ENCODE measurements around the gene ADCK1. TPM values are rescaled to one million over a fixed set of nuclear protein-coding genes. Genes with fewer than 3 reads are reported as not detected.

Gene ADCK1
- total RNA-seq, 4 donors from 2014 or later = 5.4 to 7.1 (median 5.6) TPM; not detected in 1

- TF ChIP-seq, protein P1, sequence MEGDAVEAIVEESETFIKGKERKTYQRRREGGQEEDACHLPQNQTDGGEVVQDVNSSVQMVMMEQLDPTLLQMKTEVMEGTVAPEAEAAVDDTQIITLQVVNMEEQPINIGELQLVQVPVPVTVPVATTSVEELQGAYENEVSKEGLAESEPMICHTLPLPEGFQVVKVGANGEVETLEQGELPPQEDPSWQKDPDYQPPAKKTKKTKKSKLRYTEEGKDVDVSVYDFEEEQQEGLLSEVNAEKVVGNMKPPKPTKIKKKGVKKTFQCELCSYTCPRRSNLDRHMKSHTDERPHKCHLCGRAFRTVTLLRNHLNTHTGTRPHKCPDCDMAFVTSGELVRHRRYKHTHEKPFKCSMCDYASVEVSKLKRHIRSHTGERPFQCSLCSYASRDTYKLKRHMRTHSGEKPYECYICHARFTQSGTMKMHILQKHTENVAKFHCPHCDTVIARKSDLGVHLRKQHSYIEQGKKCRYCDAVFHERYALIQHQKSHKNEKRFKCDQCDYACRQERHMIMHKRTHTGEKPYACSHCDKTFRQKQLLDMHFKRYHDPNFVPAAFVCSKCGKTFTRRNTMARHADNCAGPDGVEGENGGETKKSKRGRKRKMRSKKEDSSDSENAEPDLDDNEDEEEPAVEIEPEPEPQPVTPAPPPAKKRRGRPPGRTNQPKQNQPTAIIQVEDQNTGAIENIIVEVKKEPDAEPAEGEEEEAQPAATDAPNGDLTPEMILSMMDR (IDR thresholded peaks at IDR 0.05) = no peak
- no peak for TF ChIP-seq POLR2A (IDR thresholded peaks at IDR 0.05)
- H3K4me3 ChIP-seq = no peak overlapping the region
- H3K4me1 ChIP-seq = no peaks in the 10 kb centered on the region
- no peak overlapping the region for H3K27ac ChIP-seq
- H3K27me3 ChIP-seq = no peaks in the 10 kb centered on the region
- no peaks in the 10 kb centered on the region for H3K36me3 ChIP-seq
- H3K9me3 ChIP-seq = no peaks in the 10 kb centered on the region
- no peak for DNase-seq
- intact Hi-C loops (cut with DNase I; ENCODE audit: low total_unique reads) = no loop called here
Measured at GRCh38 chr14:77830692-77831091, 30.8 kb downstream of the ADCK1 start.

GRCh38 chr14:77832297-77832696 lies 32.4 kb downstream of the ADCK1 start:
- Histone ChIP-seq H3K4me3 (no peak overlapping the region), H3K9me3 (no peaks in the 10 kb centered on the region), H3K27ac (no peak overlapping the region), H3K36me3 (no peaks in the 10 kb centered on the region), H3K4me1 (no peaks in the 10 kb centered on the region), H3K27me3 (no peaks in the 10 kb centered on the region)
- DNase-seq = no peak
- no peak for TF ChIP-seq POLR2A (IDR thresholded peaks at IDR 0.05)
- TF ChIP-seq, protein P1 (IDR thresholded peaks at IDR 0.05) = no peak
- intact Hi-C loops (cut with DNase I; ENCODE audit: low total_unique reads) = no loop called here

DNA sequence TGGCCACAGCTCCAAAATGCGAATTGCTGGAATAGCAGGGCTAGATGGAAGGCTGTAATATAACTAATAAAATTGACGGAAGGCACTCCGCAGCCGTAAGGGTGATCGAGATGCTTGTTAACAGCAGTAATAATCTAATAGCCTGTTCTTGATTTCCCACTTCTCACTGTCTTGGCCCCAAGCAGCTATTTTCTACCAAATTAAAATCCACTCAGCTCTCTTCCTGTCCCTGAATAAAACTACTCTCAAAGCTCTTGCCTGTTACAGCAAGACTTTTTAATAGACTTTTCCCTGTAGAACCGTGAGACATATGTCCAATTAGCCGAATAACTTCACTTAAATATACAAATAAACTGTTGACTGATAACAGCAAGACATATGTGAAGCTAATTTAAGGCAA lies 38.0 kb downstream of the ADCK1 start:
- H3K27ac ChIP-seq = no peak overlapping the region
- H3K9me3 ChIP-seq = no peaks in the 10 kb centered on the region
- H3K4me1 ChIP-seq = no peaks in the 10 kb centered on the region
- TF ChIP-seq, protein P1 (IDR thresholded peaks at IDR 0.05) = no peak
- TF ChIP-seq POLR2A (IDR thresholded peaks at IDR 0.05) = no peak
- no peaks in the 10 kb centered on the region for H3K36me3 ChIP-seq
- no peaks in the 10 kb centered on the region for H3K27me3 ChIP-seq
- no peak for DNase-seq
- no peak overlapping the region for H3K4me3 ChIP-seq
- intact Hi-C loops (cut with DNase I; ENCODE audit: low total_unique reads) = no loop called here

- no peaks in the 10 kb centered on the region for H3K27me3 ChIP-seq
- H3K9me3 ChIP-seq = no peaks in the 10 kb centered on the region
- no peak for TF ChIP-seq POLR2A (IDR thresholded peaks at IDR 0.05)
- TF ChIP-seq, protein P1 (IDR thresholded peaks at IDR 0.05) = no peak
- no peaks in the 10 kb centered on the region for H3K36me3 ChIP-seq
- no peaks in the 10 kb centered on the region for H3K4me1 ChIP-seq
- DNase-seq = no peak
- intact Hi-C loops (cut with DNase I; ENCODE audit: low total_unique reads) = no loop called here
- H3K4me3 ChIP-seq = no peak overlapping the region
- H3K27ac ChIP-seq = no peak overlapping the region
Measured at GRCh38 chr14:77838831-77839511, 39.1 kb downstream of the ADCK1 start.

GRCh38 chr14:77843195-77843594 lies 43.3 kb downstream of the ADCK1 start:
- Histone ChIP-seq H3K9me3 (no peaks in the 10 kb centered on the region), H3K27ac (no peak overlapping the region), H3K4me1 (no peaks in the 10 kb centered on the region), H3K27me3 (no peaks in the 10 kb centered on the region), H3K36me3 (no peaks in the 10 kb centered on the region), H3K4me3 (no peak overlapping the region)
- TF ChIP-seq, protein P1 (IDR thresholded peaks at IDR 0.05) = no peak
- TF ChIP-seq POLR2A (IDR thresholded peaks at IDR 0.05) = no peak
- intact Hi-C loops (cut with DNase I; ENCODE audit: low total_unique reads) = no loop called here
- no peak for DNase-seq
